ENCODE measurements around the gene TRIM37. TPM values are rescaled to one million over a fixed set of nuclear protein-coding genes. Genes with fewer than 3 reads are reported as not detected.

TRIM37 gene
- total RNA-seq, 2 experiments from 2014 or later = 25.1 to 26.0 TPM

Other genes starting within 250 kb of the TRIM37 start
- gene SKA2, start 48.3 kb upstream of the TRIM37 start, total RNA-seq = 10 to 100 TPM; 68.9 to 85.4 TPM
- gene PRR11, start 48.9 kb upstream of the TRIM37 start, total RNA-seq = 10 to 100 TPM; 66.4 to 67.3 TPM
- 10 to 100 TPM; 20.6 to 22.3 TPM for gene SMG8, start 103.2 kb upstream of the TRIM37 start, total RNA-seq
- 1 to 10 TPM; 1.7 to 1.9 TPM for gene GDPD1, start 113.6 kb upstream of the TRIM37 start, total RNA-seq
- 1 to 10 TPM; 4.4 to 4.7 TPM for gene YPEL2, start 224.8 kb upstream of the TRIM37 start, total RNA-seq

All from activated naive CD8-positive, alpha-beta T cell treated with anti-CD3 and anti-CD28 coated beads for 36 hours (primary cell).